Measurements from ENCODE around the gene ALDOA. TPM values are rescaled to one million over a fixed set of nuclear protein-coding genes. Genes with fewer than 3 reads are reported as not detected.
A peak's percentile ranks its signal among the peaks of the same experiment; 100 is the strongest.

ALDOA gene
- total RNA-seq, 2 donors from 2014 or later, result 2,869 to 3,626 TPM

- Histone ChIP-seq H3K27me3 (no peaks in the 10 kb centered on the region), H3K4me1 (peaks cover 0 to 15% of the 10 kb centered on the region in 2 donors), H3K4me3 (no peak overlapping the region), H3K9me3 (no peaks in the 10 kb centered on the region), H3K27ac (no peak overlapping the region), H3K36me3 (peaks cover 63% of the 10 kb centered on the region)
- no peak for DNase-seq (ENCODE audit: low spot score)
- TF ChIP-seq CTCF (IDR thresholded peaks at IDR 0.05), result no peak
Observed at GRCh38 chr16:30083216-30084055, 17.9 kb downstream of the ALDOA start.

- no peak for DNase-seq (ENCODE audit: low spot score)
- Histone ChIP-seq H3K27me3 (no peaks in the 10 kb centered on the region), H3K36me3 (peaks cover 59% of the 10 kb centered on the region), H3K4me1 (peaks cover 0 to 11% of the 10 kb centered on the region in 2 donors), H3K27ac (peak overlapping the region in 1 of 2 donors; percentile 61), H3K9me3 (no peaks in the 10 kb centered on the region), H3K4me3 (no peak overlapping the region)
- TF ChIP-seq CTCF (IDR thresholded peaks at IDR 0.05), result no peak
Observed at GRCh38 chr16:30084096-30084815, 18.7 kb downstream of the ALDOA start.

GRCh38 chr16:30084816-30085159 is 19.2 kb downstream of the ALDOA start:
- DNase-seq (ENCODE audit: low spot score), result no peak
- Histone ChIP-seq H3K27me3 (no peaks in the 10 kb centered on the region), H3K4me3 (no peak overlapping the region), H3K36me3 (peaks cover 54% of the 10 kb centered on the region), H3K9me3 (no peaks in the 10 kb centered on the region), H3K27ac (peak overlapping the region in 1 of 2 donors; percentile 61), H3K4me1 (peaks cover 0 to 11% of the 10 kb centered on the region in 2 donors)
- TF ChIP-seq CTCF (IDR thresholded peaks at IDR 0.05), result no peak

GRCh38 chr16:30085247-30085646 is 19.7 kb downstream of the ALDOA start:
- Histone ChIP-seq H3K27ac (peak overlapping the region; percentile 12 to 61), H3K4me1 (peaks cover 0 to 11% of the 10 kb centered on the region in 2 donors), H3K36me3 (peaks cover 52% of the 10 kb centered on the region), H3K27me3 (no peaks in the 10 kb centered on the region), H3K9me3 (no peaks in the 10 kb centered on the region), H3K4me3 (no peak overlapping the region)
- DNase-seq (ENCODE audit: low spot score), result no peak
- TF ChIP-seq CTCF (IDR thresholded peaks at IDR 0.05), result no peak

DNA sequence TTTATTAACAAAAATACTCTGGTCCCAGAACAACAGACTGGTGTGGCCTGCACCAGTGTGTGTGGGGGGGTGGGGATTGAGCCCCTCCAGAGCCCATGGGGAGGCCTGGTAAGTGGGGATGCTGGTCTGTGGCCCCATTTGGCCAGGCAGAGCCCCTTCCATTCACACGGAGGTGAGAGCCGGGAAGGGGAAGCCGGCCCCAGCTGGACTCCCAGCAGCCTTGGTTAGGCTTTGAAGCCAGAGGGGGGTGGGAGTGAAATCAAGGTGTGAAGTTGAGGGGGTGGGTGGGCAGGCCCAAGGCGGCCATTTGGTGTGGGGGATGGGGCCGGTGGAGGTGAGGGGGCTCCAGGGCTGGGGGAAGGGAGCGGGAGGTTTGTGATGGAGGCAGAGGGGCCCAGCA is 20.3 kb downstream of the ALDOA start:
- no peak for DNase-seq (ENCODE audit: low spot score)
- Histone ChIP-seq H3K9me3 (no peaks in the 10 kb centered on the region), H3K27me3 (no peaks in the 10 kb centered on the region), H3K4me1 (peaks cover 0 to 12% of the 10 kb centered on the region in 2 donors), H3K27ac (peak overlapping the region; percentile 12 to 61), H3K36me3 (peaks cover 47% of the 10 kb centered on the region), H3K4me3 (no peak overlapping the region)
- no peak for TF ChIP-seq CTCF (IDR thresholded peaks at IDR 0.05)

All from right atrium auricular region (tissue), 2 donors.